Measurements from ENCODE around the gene NDFIP1. TPM values are rescaled to one million over a fixed set of nuclear protein-coding genes. Genes with fewer than 3 reads are reported as not detected.
A peak's percentile ranks its signal among the peaks of the same experiment; 100 is the strongest.

Gene NDFIP1
- total and polyA plus RNA-seq, 2 donors (not counting 1 experiment from before 2014, with no cell fraction given) = 55.8 to 67.4 TPM

- TF ChIP-seq CTCF (conservative IDR thresholded peaks at IDR 0.05 in 1 of 2, IDR thresholded peaks at IDR 0.05 in 1 of 2; ENCODE audit: low read depth in 1 of 2, low read length in 2 of 2) (no peak), EZH2 (IDR thresholded peaks at IDR 0.05; ENCODE audit: low read length, missing control alignments) (no peak)
- H4K20me1 ChIP-seq (ENCODE audit: control insufficient read depth, extremely low read depth, insufficient read depth, low read length) = no peaks in the 10 kb centered on the region
- no peaks in the 10 kb centered on the region for H3K79me2 ChIP-seq (ENCODE audit: control insufficient read depth, insufficient read depth, low read length)
- H3K4me3 ChIP-seq (replicated peaks in 1 of 4; ENCODE audit: control extremely low read depth in 1 of 4, insufficient read depth in 1 of 4, low read depth in 3 of 4, low read length in 4 of 4) = no peak overlapping the region
- DNase-seq (ENCODE audit: low read depth in 2 of 2) = no peak
- no peak overlapping the region for H2AFZ ChIP-seq (ENCODE audit: low read length)
- H3K27ac ChIP-seq (ENCODE audit: insufficient read depth, low read length) = peak overlapping the region; percentile 59
- no peaks in the 10 kb centered on the region for H3K9me3 ChIP-seq (ENCODE audit: control insufficient read depth, insufficient read depth, low read depth, low read length)
- peaks cover 4% of the 10 kb centered on the region for H3K4me1 ChIP-seq (ENCODE audit: control insufficient read depth, extremely low read depth, insufficient read depth, low read length)
- H3K27me3 ChIP-seq (ENCODE audit: control insufficient read depth, insufficient read depth, low read length) = no peaks in the 10 kb centered on the region
- H3K36me3 ChIP-seq (ENCODE audit: control insufficient read depth, insufficient read depth, low read length) = no peaks in the 10 kb centered on the region
- no peak overlapping the region for H3K4me2 ChIP-seq (ENCODE audit: extremely low read depth, insufficient read depth, low read length)
- no peak overlapping the region for H3K9ac ChIP-seq (ENCODE audit: insufficient read depth, low read length)
Observed at GRCh38 chr5:142200387-142200786, 91.8 kb downstream of the NDFIP1 start.

- Histone ChIP-seq H3K27me3 (ENCODE audit: control insufficient read depth, insufficient read depth, low read length) (no peaks in the 10 kb centered on the region), H3K36me3 (ENCODE audit: control insufficient read depth, insufficient read depth, low read length) (no peaks in the 10 kb centered on the region), H3K4me3 (replicated peaks in 1 of 4; ENCODE audit: control extremely low read depth in 1 of 4, insufficient read depth in 1 of 4, low read depth in 3 of 4, low read length in 4 of 4) (no peak overlapping the region), H3K4me2 (ENCODE audit: extremely low read depth, insufficient read depth, low read length) (no peak overlapping the region), H3K9ac (ENCODE audit: insufficient read depth, low read length) (no peak overlapping the region), H3K9me3 (ENCODE audit: control insufficient read depth, insufficient read depth, low read depth, low read length) (no peaks in the 10 kb centered on the region), H2AFZ (ENCODE audit: low read length) (no peak overlapping the region), H3K79me2 (ENCODE audit: control insufficient read depth, insufficient read depth, low read length) (no peaks in the 10 kb centered on the region), H3K27ac (ENCODE audit: insufficient read depth, low read length) (peak overlapping the region; percentile 59), H3K4me1 (ENCODE audit: control insufficient read depth, extremely low read depth, insufficient read depth, low read length) (peaks cover 4% of the 10 kb centered on the region), H4K20me1 (ENCODE audit: control insufficient read depth, extremely low read depth, insufficient read depth, low read length) (no peaks in the 10 kb centered on the region)
- no peak for TF ChIP-seq CTCF (conservative IDR thresholded peaks at IDR 0.05 in 1 of 2, IDR thresholded peaks at IDR 0.05 in 1 of 2; ENCODE audit: low read depth in 1 of 2, low read length in 2 of 2)
- no peak for TF ChIP-seq EZH2 (IDR thresholded peaks at IDR 0.05; ENCODE audit: low read length, missing control alignments)
- peak; percentile 94 to 98 for DNase-seq (ENCODE audit: low read depth in 2 of 2)
Observed at GRCh38 chr5:142201471-142201887, 92.9 kb downstream of the NDFIP1 start.

- Histone ChIP-seq H3K36me3 (ENCODE audit: control insufficient read depth, insufficient read depth, low read length) (no peaks in the 10 kb centered on the region), H3K4me2 (ENCODE audit: extremely low read depth, insufficient read depth, low read length) (no peak overlapping the region), H2AFZ (ENCODE audit: low read length) (no peak overlapping the region), H3K27me3 (ENCODE audit: control insufficient read depth, insufficient read depth, low read length) (no peaks in the 10 kb centered on the region), H3K9me3 (ENCODE audit: control insufficient read depth, insufficient read depth, low read depth, low read length) (no peaks in the 10 kb centered on the region), H3K9ac (ENCODE audit: insufficient read depth, low read length) (no peak overlapping the region), H3K27ac (ENCODE audit: insufficient read depth, low read length) (no peak overlapping the region), H3K79me2 (ENCODE audit: control insufficient read depth, insufficient read depth, low read length) (no peaks in the 10 kb centered on the region), H4K20me1 (ENCODE audit: control insufficient read depth, extremely low read depth, insufficient read depth, low read length) (no peaks in the 10 kb centered on the region), H3K4me1 (ENCODE audit: control insufficient read depth, extremely low read depth, insufficient read depth, low read length) (peaks cover 4% of the 10 kb centered on the region), H3K4me3 (replicated peaks in 1 of 4; ENCODE audit: control extremely low read depth in 1 of 4, insufficient read depth in 1 of 4, low read depth in 3 of 4, low read length in 4 of 4) (no peak overlapping the region)
- DNase-seq (ENCODE audit: low read depth in 2 of 2) = peak; percentile 47 to 87
- TF ChIP-seq EZH2 (IDR thresholded peaks at IDR 0.05; ENCODE audit: low read length, missing control alignments) = no peak
- TF ChIP-seq CTCF (conservative IDR thresholded peaks at IDR 0.05 in 1 of 2, IDR thresholded peaks at IDR 0.05 in 1 of 2; ENCODE audit: low read depth in 1 of 2, low read length in 2 of 2) = no peak
Observed at GRCh38 chr5:142202282-142202681, 93.7 kb downstream of the NDFIP1 start.

Other genes starting within 250 kb of the NDFIP1 start
- 0.66 and 2.3 TPM in 2 replicates for gene PCDH1, start 230.4 kb upstream of the NDFIP1 start, total RNA-seq
- 0.09 and 1.6 TPM in 2 replicates for gene PCDH1, start 230.4 kb upstream of the NDFIP1 start, polyA plus RNA-seq
- gene DELE1, start 184.9 kb upstream of the NDFIP1 start, total RNA-seq = 30.6 and 38.6 TPM in 2 replicates
- 34.0 and 40.5 TPM in 2 replicates for gene DELE1, start 184.9 kb upstream of the NDFIP1 start, polyA plus RNA-seq
- gene PCDH12, start 150.6 kb upstream of the NDFIP1 start, total RNA-seq = under 0.01 TPM in 1 of 2 replicates, not detected in the other
- 0.01 and 0.02 TPM in 2 replicates for gene PCDH12, start 150.6 kb upstream of the NDFIP1 start, polyA plus RNA-seq
- gene RNF14, start 139.7 kb upstream of the NDFIP1 start, total RNA-seq = 49.1 and 62.9 TPM in 2 replicates
- gene RNF14, start 139.7 kb upstream of the NDFIP1 start, polyA plus RNA-seq = 53.1 and 65.3 TPM in 2 replicates
- 64.2 and 97.8 TPM in 2 replicates for gene GNPDA1, start 95.8 kb upstream of the NDFIP1 start, total RNA-seq
- gene GNPDA1, start 95.8 kb upstream of the NDFIP1 start, polyA plus RNA-seq = 30.0 and 40.6 TPM in 2 replicates
- gene SPRY4, start 216.2 kb downstream of the NDFIP1 start, total RNA-seq = 4.5 and 4.9 TPM in 2 replicates
- 6.0 and 13.0 TPM in 2 replicates for gene SPRY4, start 216.2 kb downstream of the NDFIP1 start, polyA plus RNA-seq